Right renal pelvis (tissue), 4 donors: ENCODE measurements around the gene DCBLD1. TPM values are rescaled to one million over a fixed set of nuclear protein-coding genes. Genes with fewer than 3 reads are reported as not detected.

Experiments used
- polyA plus RNA-seq, 4 donors: library from polyadenylated mRNA; unstranded; fragments of 120-200 nt; gene quantifications; one replicate each; pipeline ENCODE4 v1.2.1, GENCODE V29; 2013; ENCODE audit not compliant: insufficient read length in 4 of 4

Gene DCBLD1
- polyA plus RNA-seq, 4 donors: 9.8 to 13.9 (median 10.9) TPM

Other genes starting within 250 kb of the DCBLD1 start
- gene VGLL2, start 217.1 kb upstream of the DCBLD1 start, polyA plus RNA-seq: not detected
- gene ROS1, start 56.7 kb upstream of the DCBLD1 start, polyA plus RNA-seq: under 1 TPM; 0.10 to 0.17 (median 0.13) TPM
- gene GOPC, start 119.8 kb downstream of the DCBLD1 start, polyA plus RNA-seq: 10 to 100 TPM; 55.7 to 73.9 (median 70.9) TPM
- gene NUS1, start 192.8 kb downstream of the DCBLD1 start, polyA plus RNA-seq: 10 to 100 TPM; 53.7 to 67.2 (median 65.1) TPM